K562 (cell line): ENCODE measurements around the gene CNNM3. TPM values are rescaled to one million over a fixed set of nuclear protein-coding genes. Genes with fewer than 3 reads are reported as not detected.
A peak's percentile ranks its signal among the peaks of the same experiment; 100 is the strongest.

Experiments
- ATAC-seq: fragments of 200-7000 bp; cut with Tn5 transposase; 3 replicates; pipeline ENCODE4 v1.9.1; 2020; ENCODE audit warnings: moderate library complexity
- BruUV-seq: library from RNA; stranded (reverse); fragments of 400-500 nt; replicated peaks from 2 replicates; lab custom pipeline; 2021; lab: Mats Ljungman, UMichigan
- CTCF ChIA-PET: fragments of 300-600 bp; formaldehyde crosslinking; extraction: SDS; loops from one replicate; lab custom pipeline; 2021; ENCODE audit warnings: low intra/inter-chr PET ratio; lab: Yijun Ruan, JAX
- POLR2A ChIA-PET: fragments of 300-600, 350-650 bp; sonication (Branson Sonifier 250); formaldehyde crosslinking; extraction: SDS; loops from one replicate; lab custom pipeline; 2021; ENCODE audit warnings: antibody characterized with exemption, inconsistent platforms; lab: Yijun Ruan, JAX
- DNase-seq, 4 experiments: peaks; one replicate each; pipeline versions ENCODE4 v3.0.0 to v3.0.0-alpha.2; 2011 to 2018; ENCODE audit warnings: low spot score in 3 of 4, mixed read lengths in 3 of 4; ENCODE audit errors: extremely low read depth in 1 of 4
- FAIRE-seq: peaks from 2 replicates; lab custom pipeline; 2011; peaks lifted over from hg19 to GRCh38; lab: Jason Lieb, UNC
- H2AFZ ChIP-seq: 2 replicates; pipeline ENCODE4 v1.6.0; 2011; ENCODE audit warnings: low read depth, low read length, control low read depth, inconsistent platforms
- H3K27ac ChIP-seq: fragments of 200-600 bp; 3 replicates; pipeline ENCODE4 v1.8.0; 2011; ENCODE audit warnings: low read depth, mild to moderate bottlenecking, control low read depth, inconsistent platforms, low read length, moderate library complexity, mixed read lengths; ENCODE audit errors: extremely low read depth
- H3K27me3 ChIP-seq, 2 experiments: fragments of 300-600 bp in 1 of 2; 2 replicates in 1 of 2; 3 replicates in 1 of 2; pipeline versions ENCODE4 v1.6.0 to v1.8.0; 2011; ENCODE audit warnings: inconsistent platforms in 2 of 2, low read length in 2 of 2, mild to moderate bottlenecking in 1 of 2, mixed read lengths in 1 of 2, moderate library complexity in 1 of 2; ENCODE audit not compliant: control insufficient read depth in 2 of 2, insufficient read depth in 2 of 2
- H3K36me3 ChIP-seq: fragments of 300-600 bp; 3 replicates; pipeline ENCODE4 v1.8.0; 2011; ENCODE audit warnings: mild to moderate bottlenecking, low read length, inconsistent platforms; ENCODE audit not compliant: control insufficient read depth, insufficient read depth
- H3K4me1 ChIP-seq, 2 experiments: fragments of 200-600 bp in 1 of 2; replicated peaks in 1 of 2; 2 replicates in 1 of 2; 3 replicates in 1 of 2; pipeline versions ENCODE4 v1.5.1 to v1.8.0; 2011; ENCODE audit warnings: inconsistent platforms in 2 of 2, low read length in 2 of 2, mild to moderate bottlenecking in 1 of 2, mixed read lengths in 1 of 2, moderate library complexity in 1 of 2; ENCODE audit not compliant: control insufficient read depth in 2 of 2, insufficient read depth in 2 of 2
- H3K4me2 ChIP-seq: 2 replicates; pipeline ENCODE4 v1.6.1; 2011; ENCODE audit warnings: low read length, control low read depth, inconsistent platforms, mixed read lengths; ENCODE audit not compliant: insufficient read depth
- H3K4me3 ChIP-seq: fragments of 200-600 bp; sonication (generic), shearing (Covaris generic); 2 replicates; pipeline ENCODE4 v1.5.1; 2016; ENCODE audit warnings: control low read depth, inconsistent platforms
- H3K79me2 ChIP-seq: fragments of 200-600 bp; 3 replicates; pipeline ENCODE4 v1.8.0; 2011; ENCODE audit warnings: low read length, inconsistent platforms; ENCODE audit not compliant: control insufficient read depth, insufficient read depth
- H3K9ac ChIP-seq, 2 experiments: 2 replicates each; pipeline versions ENCODE4 v1.6.0 to v1.6.1; 2011; ENCODE audit warnings: low read depth in 2 of 2, low read length in 2 of 2, control low read depth in 1 of 2, inconsistent platforms in 1 of 2, mild to moderate bottlenecking in 1 of 2, mixed read lengths in 1 of 2; ENCODE audit not compliant: insufficient read depth in 1 of 2
- H3K9me1 ChIP-seq: one replicate; pipeline ENCODE4 v1.6.0; 2011; ENCODE audit warnings: inconsistent platforms, mild to moderate bottlenecking, low read length, moderate library complexity; ENCODE audit not compliant: control insufficient read depth, insufficient read depth
- H3K9me3 ChIP-seq: replicated peaks from 2 replicates; pipeline ENCODE4 v1.5.1; 2011; ENCODE audit warnings: low read depth, low read length, inconsistent platforms; ENCODE audit not compliant: control insufficient read depth, insufficient read depth
- H4K20me1 ChIP-seq: replicated peaks from 2 replicates; pipeline ENCODE4 v1.6.1; 2011; ENCODE audit warnings: low read length, inconsistent platforms, mixed read lengths; ENCODE audit not compliant: control insufficient read depth, insufficient read depth
- CBFA2T2 ChIP-seq: fragments of 450-650 bp; conservative IDR thresholded peaks from 2 replicates; pipeline ENCODE4 v1.6.1; 2017; ENCODE audit warnings: mild to moderate bottlenecking
- CBX1 ChIP-seq: sonication (generic); IDR thresholded peaks from 2 replicates; pipeline ENCODE4 v1.6.1; 2016; ENCODE audit warnings: antibody characterized with exemption, low read depth, mild to moderate bottlenecking
- CTCF ChIP-seq, 3 experiments: IDR thresholded peaks in 2 of 3; conservative IDR thresholded peaks in 1 of 3; 2 replicates each; pipeline ENCODE4 v1.5.1; 2011 to 2012; ENCODE audit warnings: low read length in 3 of 3, mild to moderate bottlenecking in 3 of 3, control low read depth in 2 of 3, improper control_type of control experiment in 1 of 3, inconsistent platforms in 1 of 3, low read depth in 1 of 3, mixed read lengths in 1 of 3, moderate library complexity in 1 of 3; ENCODE audit not compliant: insufficient read depth in 2 of 3
- ZNF740 ChIP-seq, 3 experiments: fragments of 200-800 bp in 1 of 3; sonication (Bioruptor generic) in 1 of 3; sonication (generic) in 1 of 3; formaldehyde crosslinking in 1 of 3; IDR thresholded peaks; 2 replicates each; pipeline versions ENCODE4 v1.6.1 to v1.8.0; 2016 to 2022; ENCODE audit warnings: mild to moderate bottlenecking in 2 of 3, missing compliant biosample characterization in 2 of 3, missing genetic modification characterization in 2 of 3, missing genetic modification reagents in 1 of 3
- WGBS: fragments of 100-300 bp; shearing (Covaris generic); methylation state at CpG from one replicate; pipeline ENCODE4 v1.1.6; 2016; ENCODE audit warnings: low coverage, mixed read lengths; ENCODE audit not compliant: insufficient coverage; ENCODE audit errors: missing lambda C conversion rate; 5-methylcytosine and 5-hydroxymethylcytosine counted together
- in situ Hi-C: fragments of 300-500 bp; cut with MboI; formaldehyde crosslinking; loops from 4 replicates; pipeline ENCODE4 v1.15.0; 2018; ENCODE audit warnings: inconsistent platforms, mixed read lengths
- intact Hi-C: fragments of 100-400 bp; cut with micrococcal nuclease; formaldehyde crosslinking; loops from 2 replicates; pipeline ENCODE4 v1.14.2; 2022
- polyA plus RNA-seq, 8 experiments: library from polyadenylated mRNA; depleted of rRNA in 4 of 8; stranded (reverse) in 5 of 8; unstranded in 3 of 8; fragments of >200 nt; fragmentation: Nextera tagmentation in 2 of 8; fragmentation: Illumina TruSeq in 1 of 8; extraction: Ambion mirVana in 2 of 8; extraction: Trizol in 1 of 8; gene quantifications; 2 replicates each; pipeline versions ENCODE4 v1.2.1 to v1.2.3, GENCODE V29; 2011 to 2014; ENCODE audit warnings: inconsistent platforms in 1 of 8, missing spikeins in 1 of 8
- total RNA-seq, 7 experiments: library from RNA; depleted of rRNA in 6 of 7; stranded (reverse); fragments of >200 nt in 6 of 7; fragmentation: Illumina TruSeq in 2 of 7; extraction: Trizol in 2 of 7; gene quantifications; 2 replicates each; pipeline versions ENCODE4 v1.2.1 to v1.2.3, GENCODE V29; 2011 to 2021; ENCODE audit warnings: low replicate concordance in 1 of 7

The CNNM3 gene
- total and polyA plus RNA-seq, 9 of the 15 experiments (the other 6 are each of a cell fraction or from before 2014, with no cell fraction given) = 1.4 to 16.9 (median 6.5) TPM

- no TSS peak for BruUV-seq
- peaks cover 21% of the 10 kb centered on the region for H3K9me1 ChIP-seq
Observed at GRCh38 chr2:96819876-96820511, 3.9 kb downstream of the CNNM3 start.

More at GRCh38 chr2:96819876-96820511, 3.9 kb downstream of the CNNM3 start:
- Histone ChIP-seq H3K9me3 (no peaks in the 10 kb centered on the region), H2AFZ (no peak overlapping the region), H3K27me3 (no peaks in the 10 kb centered on the region), H3K36me3 (peaks cover 50% of the 10 kb centered on the region), H3K9ac (peak overlapping the region in 1 of 2 experiments; percentile 31; a peak in 1 of 4 replicates), H3K4me2 (no peak overlapping the region), H3K27ac (no peak overlapping the region), H3K79me2 (peaks cover 53% of the 10 kb centered on the region), H3K4me1 (peaks cover 34 to 49% of the 10 kb centered on the region in 2 experiments), H3K4me3 (no peak overlapping the region), H4K20me1 (peaks cover 45% of the 10 kb centered on the region)
- DNase-seq (no peak), FAIRE-seq (no peak), ATAC-seq (no peak)
- CTCF ChIA-PET = no interaction called here
- POLR2A ChIA-PET = interaction anchor here (0.6 to 1.5 kb wide), 5 partner anchors 10 to 96 kb away, joined by 3 to 5 read pairs (median 3); no protein-coding TSS in a partner anchor
- in situ Hi-C loops = no loop called here
- TF ChIP-seq CBX1 (no peak), CTCF (IDR thresholded peaks at IDR 0.05 in 2 of 3, conservative IDR thresholded peaks at IDR 0.05 in 1 of 3; ENCODE audit: insufficient read depth in 2 of 3, low read depth in 1 of 3, low read length in 3 of 3) (0 out of 6 replicates have a peak, but pooled peaks of 1 of the 3 experiments have one; percentile 1), ZNF740 (CRISPR knock-in tag; IDR thresholded peaks at IDR 0.05) (0 out of 2 replicates have a peak, but pooled peaks have one; percentile 32), ZNF740 (tag; IDR thresholded peaks at IDR 0.05) (no peak), CBFA2T2 (no peak)
- WGBS = 85% methylated on average over 12 of the region's 12 CpGs
- intact Hi-C loops = loop anchor here (5.0 kb wide), 1 partner anchor 58 kb away; the partner anchor contains the start of gene CNNM4
